Tibial artery (tissue), 4 donors: Measurements from ENCODE around the gene MAPK8IP2.
"Not testable (repeated sequence)": the region's sequence is repeated elsewhere in the genome, so short reads cannot be mapped to it uniquely, and the experiment has no call there.

Experiments used
- DNase-seq, 2 donors: peaks; one replicate each; pipeline ENCODE4 v3.0.0-alpha.2; 2019
- H3K27ac ChIP-seq, 2 donors: fragments of 200-600 bp; sonication (generic) in 1 of 2; 1 replicate in 1 of 2; 2 replicates in 1 of 2; pipeline ENCODE4 v1.5.1; 2018 to 2019; ENCODE audit warnings: mild to moderate bottlenecking in 1 of 2
- H3K27me3 ChIP-seq, 2 donors: fragments of 200-600 bp; sonication (generic) in 1 of 2; one replicate each; pipeline versions ENCODE4 v1.5.1 to v1.6.0; 2016 to 2019
- H3K36me3 ChIP-seq, 3 donors: fragments of 200-600 bp; sonication (generic) in 2 of 3; one replicate each; pipeline ENCODE4 v1.5.1; 2016 to 2019; ENCODE audit warnings: mild to moderate bottlenecking in 2 of 3
- H3K4me1 ChIP-seq, 4 donors: fragments of 200-600 bp; sonication (generic) in 2 of 4; 1 replicate in 3 of 4; 2 replicates in 1 of 4; pipeline ENCODE4 v1.5.1; 2016 to 2019
- H3K4me3 ChIP-seq, 2 donors: fragments of 200-600 bp; sonication (generic) in 1 of 2; 1 replicate in 1 of 2; 2 replicates in 1 of 2; pipeline ENCODE4 v1.5.1; 2018 to 2019; ENCODE audit warnings: mild to moderate bottlenecking in 2 of 2
- H3K9me3 ChIP-seq, 3 donors: fragments of 200-600 bp; sonication (generic) in 1 of 3; one replicate each; pipeline ENCODE4 v1.5.1; 2016 to 2019
- intact Hi-C: fragments of 100-400 bp; cut with DNase I; formaldehyde crosslinking; loops from one replicate; pipeline ENCODE4 v1.15.0; 2023; ENCODE audit warnings: low total_unique reads
- TF ChIP-seq, protein P1 (sequence below), 2 experiments: fragments of 200-600 bp in 1 of 2; fragments of 450-650 bp in 1 of 2; IDR thresholded peaks; one replicate each; pipeline ENCODE4 v1.5.1; 2017 to 2019; ENCODE audit warnings: antibody characterized with exemption in 2 of 2, mild to moderate bottlenecking in 1 of 2, moderate library complexity in 1 of 2

Gene MAPK8IP2

GRCh38 chr22:50640857-50641647 lies 40.5 kb downstream of the MAPK8IP2 start:
- DNase-seq, result no peak
- Histone ChIP-seq H3K27ac (no peak overlapping the region), H3K9me3 (no peaks in the 10 kb centered on the region), H3K36me3 (no peaks in the 10 kb centered on the region), H3K27me3 (peaks cover 0 to 51% of the 10 kb centered on the region in 2 donors), H3K4me1 (no peaks in the 10 kb centered on the region), H3K4me3 (no peak overlapping the region)
- TF ChIP-seq, protein P1, sequence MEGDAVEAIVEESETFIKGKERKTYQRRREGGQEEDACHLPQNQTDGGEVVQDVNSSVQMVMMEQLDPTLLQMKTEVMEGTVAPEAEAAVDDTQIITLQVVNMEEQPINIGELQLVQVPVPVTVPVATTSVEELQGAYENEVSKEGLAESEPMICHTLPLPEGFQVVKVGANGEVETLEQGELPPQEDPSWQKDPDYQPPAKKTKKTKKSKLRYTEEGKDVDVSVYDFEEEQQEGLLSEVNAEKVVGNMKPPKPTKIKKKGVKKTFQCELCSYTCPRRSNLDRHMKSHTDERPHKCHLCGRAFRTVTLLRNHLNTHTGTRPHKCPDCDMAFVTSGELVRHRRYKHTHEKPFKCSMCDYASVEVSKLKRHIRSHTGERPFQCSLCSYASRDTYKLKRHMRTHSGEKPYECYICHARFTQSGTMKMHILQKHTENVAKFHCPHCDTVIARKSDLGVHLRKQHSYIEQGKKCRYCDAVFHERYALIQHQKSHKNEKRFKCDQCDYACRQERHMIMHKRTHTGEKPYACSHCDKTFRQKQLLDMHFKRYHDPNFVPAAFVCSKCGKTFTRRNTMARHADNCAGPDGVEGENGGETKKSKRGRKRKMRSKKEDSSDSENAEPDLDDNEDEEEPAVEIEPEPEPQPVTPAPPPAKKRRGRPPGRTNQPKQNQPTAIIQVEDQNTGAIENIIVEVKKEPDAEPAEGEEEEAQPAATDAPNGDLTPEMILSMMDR (IDR thresholded peaks at IDR 0.05), result no peak
- intact Hi-C loops, result no loop called here

- peaks cover 0 to 54% of the 10 kb centered on the region in 2 donors for H3K27me3 ChIP-seq
- intact Hi-C loops, result no loop called here
- H3K36me3 ChIP-seq, result no peaks in the 10 kb centered on the region
- H3K4me1 ChIP-seq, result no peaks in the 10 kb centered on the region
- TF ChIP-seq, protein P1 (IDR thresholded peaks at IDR 0.05), result peak in 1 of 2 experiments; percentile 5
- DNase-seq, result no peak
- no peak overlapping the region for H3K27ac ChIP-seq
- H3K9me3 ChIP-seq, result no peaks in the 10 kb centered on the region
- no peak overlapping the region for H3K4me3 ChIP-seq
Measured at GRCh38 chr22:50641696-50642607, 41.4 kb downstream of the MAPK8IP2 start.

DNA sequence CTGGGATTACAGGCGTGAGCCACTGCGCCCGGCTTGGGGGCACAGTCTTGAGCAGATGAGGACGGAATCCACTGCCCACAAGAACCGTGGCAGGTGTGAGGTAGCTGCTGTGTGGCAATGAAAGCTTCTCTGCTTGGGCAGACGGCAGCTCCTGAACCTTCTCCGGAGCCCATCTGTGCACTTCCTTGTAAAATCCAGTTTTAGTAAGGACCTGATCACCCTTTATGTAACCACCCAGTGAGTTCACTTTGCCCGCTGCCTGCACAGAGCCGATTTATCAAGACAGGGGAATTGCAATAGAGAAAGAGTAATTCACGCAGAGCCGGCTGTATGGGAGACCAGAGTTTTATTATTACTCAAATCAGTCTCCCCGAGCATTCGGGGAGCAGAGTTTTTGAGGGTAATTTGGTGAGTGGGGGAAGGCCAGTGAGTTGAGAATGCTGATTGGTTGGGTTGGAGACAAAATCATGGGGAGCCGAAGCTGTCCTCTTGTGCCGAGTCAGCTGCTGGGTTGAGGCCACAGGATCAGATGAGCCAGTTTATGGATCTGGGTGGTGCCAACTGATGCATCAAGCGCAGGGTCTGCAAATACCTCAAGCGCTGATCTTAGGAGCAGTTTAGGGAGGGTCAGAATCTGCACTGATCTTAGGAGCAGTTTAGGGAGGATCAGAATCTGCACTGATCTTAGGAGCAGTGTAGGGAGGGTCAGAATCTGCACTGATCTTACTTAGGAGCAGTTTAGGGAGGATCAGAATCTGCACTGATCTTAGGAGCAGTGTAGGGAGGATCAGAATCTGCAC lies 42.6 kb downstream of the MAPK8IP2 start:
- intact Hi-C loops, H3K27ac ChIP-seq, H3K4me1 ChIP-seq, H3K36me3 ChIP-seq, H3K4me3 ChIP-seq, H3K9me3 ChIP-seq, DNase-seq: not testable (repeated sequence)
- H3K27me3 ChIP-seq, result peaks cover 0 to 54% of the 10 kb centered on the region in 2 donors

- H3K27me3 ChIP-seq, result peaks cover 0 to 54% of the 10 kb centered on the region in 2 donors
- H3K4me3 ChIP-seq, H3K9me3 ChIP-seq, H3K36me3 ChIP-seq, H3K4me1 ChIP-seq, H3K27ac ChIP-seq, DNase-seq, intact Hi-C loops: not testable (repeated sequence)
Measured at GRCh38 chr22:50643821-50644101, 43.2 kb downstream of the MAPK8IP2 start.

DNA sequence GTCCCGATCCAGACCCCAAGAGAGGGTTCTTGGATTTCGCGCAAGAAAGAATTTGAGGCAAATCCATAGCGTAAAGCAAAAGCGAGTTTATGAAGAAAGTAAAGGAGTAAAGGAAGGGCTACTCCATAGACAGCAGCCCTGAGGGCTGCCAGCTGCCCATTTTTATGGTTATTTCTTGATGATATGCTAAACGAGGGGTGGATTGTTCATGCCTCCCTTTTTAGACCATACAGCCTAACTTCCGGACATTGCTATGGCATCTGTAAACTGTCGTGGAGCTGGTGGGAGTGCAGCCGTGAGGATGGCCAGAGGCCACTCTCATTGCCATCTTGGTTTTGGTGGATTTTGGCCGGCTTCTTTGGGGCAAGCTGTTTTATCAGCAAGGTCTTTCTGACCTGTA lies 52.7 kb downstream of the MAPK8IP2 start:
- Histone ChIP-seq H3K9me3 (no peaks in the 10 kb centered on the region), H3K36me3 (no peaks in the 10 kb centered on the region), H3K4me3 (no peak overlapping the region), H3K27ac (no peak overlapping the region), H3K4me1 (no peaks in the 10 kb centered on the region), H3K27me3 (peaks cover 0 to 40% of the 10 kb centered on the region in 2 donors)
- DNase-seq, result no peak
- intact Hi-C loops, result no loop called here
- TF ChIP-seq, protein P1 (IDR thresholded peaks at IDR 0.05), result no peak

DNA sequence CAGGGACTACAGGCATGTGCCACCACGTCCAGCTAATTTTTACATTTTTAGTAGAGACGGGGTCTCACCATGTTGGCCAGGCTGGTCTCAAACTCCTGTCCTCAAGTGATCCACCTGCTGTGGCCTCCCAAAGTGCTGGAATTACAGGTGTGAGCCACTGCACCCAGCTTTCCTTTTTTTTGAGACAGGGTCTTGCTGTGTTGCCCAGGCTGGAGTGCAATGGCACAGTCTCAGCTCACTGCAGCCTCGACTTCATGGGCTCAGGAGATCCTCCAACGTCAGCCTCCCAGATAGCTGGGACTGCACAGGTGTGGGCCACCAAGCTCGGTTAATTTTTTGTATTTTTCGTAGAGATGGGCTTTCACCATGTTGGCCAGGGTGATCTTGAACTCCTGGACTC lies 54.1 kb downstream of the MAPK8IP2 start:
- H3K27me3 ChIP-seq, result peaks cover 0 to 40% of the 10 kb centered on the region in 2 donors
- H3K27ac ChIP-seq, H3K4me1 ChIP-seq, H3K4me3 ChIP-seq, H3K36me3 ChIP-seq, H3K9me3 ChIP-seq, DNase-seq, intact Hi-C loops: not testable (repeated sequence)
